HG03135 (cell line): ENCODE measurements around the gene CLEC16A.
"Not testable (repeated sequence)": the region's sequence is repeated elsewhere in the genome, so short reads cannot be mapped to it uniquely, and the experiment has no call there.

ENCODE experiments used
- ATAC-seq: cut with Tn5 transposase; IDR thresholded peaks from one replicate; pipeline ENCODE4 v1.9.1; 2021; ENCODE audit warnings: mild to moderate bottlenecking, moderate library complexity; ENCODE audit not compliant: unreplicated experiment

The CLEC16A gene

GRCh38 chr16:10964891-10965326 lies 20.5 kb downstream of the CLEC16A start:
- no peak for ATAC-seq

GRCh38 chr16:10965440-10966061 lies 21.2 kb downstream of the CLEC16A start:
- ATAC-seq: peak; percentile 58

- no peak for ATAC-seq
Observed at GRCh38 chr16:10966129-10966528, 21.8 kb downstream of the CLEC16A start.

- not testable (repeated sequence) for ATAC-seq
Observed at GRCh38 chr16:10966559-10966958, 22.2 kb downstream of the CLEC16A start.

- ATAC-seq: no peak
Observed at GRCh38 chr16:10967986-10968385, 23.6 kb downstream of the CLEC16A start.

GRCh38 chr16:10968498-10968897 lies 24.1 kb downstream of the CLEC16A start:
- no peak for ATAC-seq

GRCh38 chr16:10969615-10970014 lies 25.3 kb downstream of the CLEC16A start:
- no peak for ATAC-seq

GRCh38 chr16:10970065-10970464 lies 25.7 kb downstream of the CLEC16A start:
- no peak for ATAC-seq

- ATAC-seq: no peak
Observed at GRCh38 chr16:10971560-10971961, 27.2 kb downstream of the CLEC16A start.

- ATAC-seq: no peak
Observed at GRCh38 chr16:10972108-10972818, 27.9 kb downstream of the CLEC16A start.

GRCh38 chr16:10972819-10973464 lies 28.6 kb downstream of the CLEC16A start:
- no peak for ATAC-seq

- ATAC-seq: no peak
Observed at GRCh38 chr16:10976634-10977033, 32.3 kb downstream of the CLEC16A start.

- no peak for ATAC-seq
Observed at GRCh38 chr16:10978124-10978523, 33.8 kb downstream of the CLEC16A start.

GRCh38 chr16:10978871-10979446 lies 34.6 kb downstream of the CLEC16A start:
- ATAC-seq: no peak

- ATAC-seq: no peak
Observed at GRCh38 chr16:10979717-10980601, 35.6 kb downstream of the CLEC16A start.

GRCh38 chr16:10980813-10981212 lies 36.4 kb downstream of the CLEC16A start:
- no peak for ATAC-seq

GRCh38 chr16:10981697-10982216 lies 37.4 kb downstream of the CLEC16A start:
- ATAC-seq: peak; percentile 69

GRCh38 chr16:10982465-10983150 lies 38.2 kb downstream of the CLEC16A start:
- ATAC-seq: peak; percentile 58

GRCh38 chr16:10983159-10983558 lies 38.8 kb downstream of the CLEC16A start:
- peak; percentile 26 for ATAC-seq

- no peak for ATAC-seq
Observed at GRCh38 chr16:10984509-10984908, 40.1 kb downstream of the CLEC16A start.
